ENCODE measurements around the gene CPEB4.

DNA sequence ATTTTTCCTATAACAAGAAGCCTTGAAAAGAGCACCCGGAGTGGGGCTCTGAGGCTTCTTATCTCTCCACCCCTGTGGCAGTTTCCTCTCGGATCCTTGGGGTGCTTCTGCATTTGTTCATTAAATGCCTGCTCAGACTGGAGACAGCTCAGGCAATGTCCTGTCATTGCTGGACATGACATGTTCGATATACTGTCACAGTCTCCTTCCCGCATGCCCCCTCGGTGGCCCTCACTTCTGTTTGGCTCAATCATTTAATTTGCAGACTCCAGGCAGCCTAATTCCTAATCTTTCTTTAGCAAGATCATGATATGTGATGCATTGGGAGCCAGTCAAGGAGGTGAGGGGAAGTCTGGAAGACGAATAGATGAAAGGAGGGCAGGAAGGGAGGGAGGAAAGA is 37.5 kb upstream of the CPEB4 start:
- TF ChIP-seq POLR2AphosphoS5 (IDR thresholded peaks at IDR 0.05), result no peak
- TF ChIP-seq CTCF (IDR thresholded peaks at IDR 0.05), result no peak
